SU-DHL-6 (cell line): ENCODE measurements around the gene NTM.

Experiments
- CTCF ChIP-seq: fragments of 200-600 bp; sonication (generic); IDR thresholded peaks from one replicate; pipeline ENCODE4 v1.5.1; 2017; ENCODE audit warnings: antibody characterized with exemption, mild to moderate bottlenecking, low read length, moderate library complexity; ENCODE audit not compliant: insufficient read depth, poor library complexity, severe bottlenecking
- EZH2phosphoT487 ChIP-seq: fragments of 200-600 bp; sonication (generic), shearing (Covaris generic); conservative IDR thresholded peaks from 2 replicates; pipeline ENCODE4 v1.6.1; 2018; ENCODE audit warnings: mild to moderate bottlenecking, antibody characterized with exemption, low read length, moderate library complexity, mixed read lengths

GRCh38 chr11:131776211-131776610, 405.8 kb downstream of the NTM start:
- TF ChIP-seq CTCF (no peak), EZH2phosphoT487 (no peak)
